SW 1271 (cell line): ENCODE data around the gene MINDY4B.
A peak's percentile ranks its signal among the peaks of the same experiment; 100 is the strongest.

ENCODE experiments used
- DNase-seq, 2 experiments: peaks; one replicate each; lab custom pipeline; 2025; lab: John Stamatoyannopoulos, UW

MINDY4B gene

GRCh38 chr3:150844484-150844883 is 60.8 kb downstream of the MINDY4B start:
- DNase-seq, result no peak

GRCh38 chr3:150843241-150843640 is 62.0 kb downstream of the MINDY4B start:
- DNase-seq, result no peak

- DNase-seq, result no peak
Measured at GRCh38 chr3:150840802-150841515, 64.3 kb downstream of the MINDY4B start.

- DNase-seq, result no peak
Measured at GRCh38 chr3:150830745-150831144, 74.5 kb downstream of the MINDY4B start.

GRCh38 chr3:150830094-150830681 is 75.1 kb downstream of the MINDY4B start:
- DNase-seq, result peak in 1 of 2 experiments; percentile 6

GRCh38 chr3:150829408-150829807 is 75.8 kb downstream of the MINDY4B start:
- DNase-seq, result no peak

- no peak for DNase-seq
Measured at GRCh38 chr3:150828997-150829396, 76.2 kb downstream of the MINDY4B start.

GRCh38 chr3:150828261-150828660 is 77.0 kb downstream of the MINDY4B start:
- no peak for DNase-seq

GRCh38 chr3:150826466-150827282 is 78.6 kb downstream of the MINDY4B start:
- DNase-seq, result no peak

GRCh38 chr3:150825916-150826377 is 79.3 kb downstream of the MINDY4B start:
- no peak for DNase-seq

- no peak for DNase-seq
Measured at GRCh38 chr3:150825192-150825915, 79.9 kb downstream of the MINDY4B start.

GRCh38 chr3:150823277-150823676 is 82.0 kb downstream of the MINDY4B start:
- no peak for DNase-seq

GRCh38 chr3:150822636-150823035 is 82.6 kb downstream of the MINDY4B start:
- no peak for DNase-seq
